SH-SY5Y (cell line): ENCODE data around the gene MALL.

ENCODE experiments used
- GATA2 ChIP-seq: IDR thresholded peaks from 2 replicates; pipeline ENCODE4 v1.6.1; 2011; ENCODE audit warnings: mild to moderate bottlenecking, low read depth, low read length
- GATA3 ChIP-seq: IDR thresholded peaks from 2 replicates; pipeline ENCODE4 v1.6.1; 2011; ENCODE audit warnings: low read depth, mild to moderate bottlenecking, low read length, moderate library complexity

DNA sequence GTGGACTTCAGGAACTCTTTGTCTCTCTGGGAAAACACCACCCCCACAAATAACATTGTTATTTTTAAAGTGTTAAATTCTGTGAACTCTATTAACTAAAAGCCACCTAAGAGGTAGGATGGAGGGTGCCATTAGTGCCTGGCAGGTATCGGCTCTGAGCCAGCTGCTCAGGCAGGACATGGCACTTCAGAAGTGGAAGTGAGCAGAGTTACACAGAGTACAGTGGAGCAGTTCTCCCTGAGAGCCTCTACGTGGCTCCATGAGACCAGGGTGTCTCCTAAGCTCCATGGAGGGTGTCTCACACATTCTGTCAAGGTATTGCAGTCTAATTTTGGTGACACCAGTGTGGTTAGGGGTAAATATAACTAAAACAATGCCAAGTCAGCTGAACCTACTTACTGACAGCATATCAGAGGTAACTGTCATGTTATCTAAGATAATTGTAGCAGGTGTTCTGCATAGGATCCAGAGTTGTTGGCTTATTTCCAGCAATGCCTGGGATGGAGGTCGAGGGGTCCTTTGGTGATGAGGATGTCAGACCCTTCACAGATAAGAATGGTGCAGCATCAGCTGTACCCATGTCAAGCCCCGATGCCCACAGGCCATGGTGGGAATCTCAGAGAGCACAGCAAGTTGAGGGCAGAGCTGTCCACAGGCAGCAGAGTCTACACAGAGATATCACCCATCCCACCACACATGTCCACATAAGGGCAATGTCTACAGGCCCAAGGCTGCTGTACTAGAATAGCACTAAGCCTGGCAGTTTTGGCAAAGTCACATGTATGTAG, 8.6 kb upstream of the MALL start:
- no peak for TF ChIP-seq GATA2
- no peak for TF ChIP-seq GATA3
